ENCODE measurements around the gene RNU5D-1.

The RNU5D-1 gene

DNA sequence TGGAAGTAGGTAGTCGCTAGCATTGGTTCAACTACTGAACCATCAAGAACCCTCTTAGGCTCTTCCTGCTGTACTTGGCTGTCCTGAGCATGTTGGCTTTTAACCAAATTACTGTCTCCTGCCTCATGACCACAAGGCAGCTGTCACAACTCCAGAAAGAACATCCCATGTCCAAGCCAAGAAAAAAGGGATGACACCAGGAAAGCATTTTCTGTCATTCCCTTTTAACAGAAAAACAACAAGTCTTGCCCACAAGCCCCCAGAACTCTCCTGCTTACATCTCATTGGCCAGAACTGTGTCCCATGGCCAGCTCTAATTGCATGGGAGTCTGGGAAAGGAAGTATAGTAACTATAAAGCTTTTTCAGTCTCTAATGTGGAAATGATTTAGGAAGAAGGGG is 2.4 kb upstream of the RNU5D-1 start:
- DNase-seq (ENCODE audit: low spot score), result no peak

DNA sequence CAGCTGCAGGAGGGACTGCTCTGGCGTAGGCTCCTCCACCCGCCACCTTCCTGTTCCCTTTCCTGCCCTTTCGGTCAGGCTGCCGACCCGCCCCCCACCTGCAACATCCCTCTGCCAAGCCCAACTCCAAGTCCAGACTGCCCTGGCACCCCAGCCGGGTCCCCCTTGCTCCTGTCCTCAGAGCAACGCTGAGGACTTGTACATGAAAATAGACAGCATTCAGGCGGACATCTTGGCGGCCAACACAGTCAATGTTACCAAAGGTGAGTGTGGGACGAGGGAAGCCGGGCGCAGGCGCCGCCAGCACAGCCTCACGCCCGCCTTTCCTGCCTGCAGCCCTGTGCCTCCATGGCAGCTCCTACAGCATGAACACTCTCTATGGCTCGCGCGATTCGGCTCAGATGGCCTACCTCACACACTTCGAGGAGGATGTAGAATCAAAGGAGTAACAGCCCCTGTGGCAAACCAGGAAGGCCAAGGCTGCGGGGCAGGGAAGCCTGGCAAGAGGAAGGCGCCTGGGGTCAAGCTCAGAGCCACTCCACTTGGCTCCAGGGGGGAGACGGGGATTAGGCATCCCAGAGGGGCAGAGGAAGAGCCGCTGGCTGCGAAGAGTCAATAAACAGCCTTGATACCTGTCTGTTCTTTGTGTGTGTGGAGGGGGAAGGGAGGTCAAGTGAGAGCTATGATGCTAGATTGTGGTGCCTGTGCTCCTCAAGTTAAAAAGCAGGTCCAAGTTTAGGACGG is 5.8 kb downstream of the RNU5D-1 start:
- DNase-seq (ENCODE audit: low spot score), result no peak

DNA sequence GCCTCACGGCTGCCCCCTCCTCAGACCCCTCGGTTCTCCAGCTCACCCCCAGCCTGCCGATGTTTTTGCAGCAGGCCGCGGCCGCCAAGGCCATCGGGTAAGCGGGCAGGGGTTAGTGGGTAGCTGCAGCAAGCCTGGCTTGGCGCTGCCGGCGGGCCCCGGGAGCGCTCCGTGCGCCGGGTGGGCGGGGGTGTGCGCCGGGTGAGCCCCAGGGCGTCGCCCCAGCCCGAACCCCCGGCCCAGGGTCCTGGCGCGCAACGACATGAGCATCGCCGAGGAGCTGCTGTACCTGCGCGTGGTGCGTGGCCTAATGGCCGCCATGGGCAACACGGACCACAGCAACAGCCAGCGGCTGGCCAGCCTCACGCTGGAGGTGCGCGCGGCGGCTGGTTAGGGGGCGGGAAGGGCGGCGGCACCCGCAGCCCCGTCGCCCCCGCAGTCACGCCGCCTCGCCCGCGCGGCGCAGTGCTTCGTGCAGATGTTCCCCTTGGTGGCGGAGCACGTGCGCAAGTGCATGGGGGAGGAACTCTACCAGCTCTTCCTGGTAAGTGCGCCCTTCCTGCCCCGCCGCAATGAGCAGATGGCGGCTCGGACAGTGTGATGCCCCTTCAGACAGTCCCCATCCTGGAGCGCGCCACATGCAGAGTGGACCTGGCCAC is 6.5 kb downstream of the RNU5D-1 start:
- DNase-seq (ENCODE audit: low spot score), result no peak

- DNase-seq (ENCODE audit: low spot score), result no peak
Measured at GRCh38 chr1:44723496-44724295, 7.3 kb downstream of the RNU5D-1 start.

- no peak for DNase-seq (ENCODE audit: low spot score)
Measured at GRCh38 chr1:44723064-44723463, 7.9 kb downstream of the RNU5D-1 start.

GRCh38 chr1:44721485-44722361 is 9.2 kb downstream of the RNU5D-1 start:
- DNase-seq (ENCODE audit: low spot score), result peak; percentile 97

GRCh38 chr1:44720281-44720680 is 10.7 kb downstream of the RNU5D-1 start:
- DNase-seq (ENCODE audit: low spot score), result no peak

DNA sequence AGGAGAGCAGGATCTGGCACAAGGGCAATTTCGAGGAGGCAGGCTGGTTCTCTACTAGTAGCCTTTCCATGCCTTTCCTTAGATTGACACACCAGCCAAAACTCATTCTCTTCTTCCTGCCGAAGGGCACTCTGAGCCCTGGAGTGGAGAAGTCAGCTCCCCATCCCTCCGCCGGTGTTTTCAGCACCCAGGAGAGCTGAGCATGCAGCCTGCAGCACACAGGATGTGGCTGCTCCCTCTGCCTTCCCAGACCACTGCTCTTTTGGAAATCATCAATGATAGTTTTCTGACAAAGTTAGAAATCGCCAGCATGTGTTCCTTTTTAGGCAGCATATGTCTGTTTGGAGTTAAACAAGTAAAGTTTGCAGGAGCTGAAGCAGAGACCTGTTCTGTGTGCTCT is 11.7 kb downstream of the RNU5D-1 start:
- no peak for DNase-seq (ENCODE audit: low spot score)

- DNase-seq (ENCODE audit: low spot score), result no peak
Measured at GRCh38 chr1:44718091-44718490, 12.9 kb downstream of the RNU5D-1 start.

- DNase-seq (ENCODE audit: low spot score), result no peak
Measured at GRCh38 chr1:44717653-44718052, 13.3 kb downstream of the RNU5D-1 start.

DNA sequence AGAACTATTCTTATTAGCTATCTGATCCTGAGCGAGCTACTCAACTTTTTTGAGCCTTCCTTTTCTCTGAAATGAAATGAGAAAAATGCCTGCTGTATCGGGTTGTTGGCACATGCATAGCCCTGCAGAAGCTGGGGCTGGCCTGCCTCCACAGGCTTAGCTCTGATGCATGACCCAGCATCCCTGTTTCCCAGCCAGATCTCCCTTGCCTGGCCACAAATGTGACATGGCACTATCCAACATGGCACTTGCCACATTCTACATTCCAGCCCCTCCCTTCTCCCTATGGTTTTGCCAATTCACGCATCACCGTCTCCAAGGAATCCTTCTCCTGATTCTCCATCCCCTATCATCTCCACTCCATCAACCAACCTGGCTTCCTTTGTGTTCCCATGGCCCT is 13.8 kb downstream of the RNU5D-1 start:
- DNase-seq (ENCODE audit: low spot score), result no peak

- peak; percentile 73 for DNase-seq (ENCODE audit: low spot score)
Measured at GRCh38 chr1:44714944-44715571, 15.9 kb downstream of the RNU5D-1 start.

- no peak for DNase-seq (ENCODE audit: low spot score)
Measured at GRCh38 chr1:44714532-44714931, 16.4 kb downstream of the RNU5D-1 start.

DNA sequence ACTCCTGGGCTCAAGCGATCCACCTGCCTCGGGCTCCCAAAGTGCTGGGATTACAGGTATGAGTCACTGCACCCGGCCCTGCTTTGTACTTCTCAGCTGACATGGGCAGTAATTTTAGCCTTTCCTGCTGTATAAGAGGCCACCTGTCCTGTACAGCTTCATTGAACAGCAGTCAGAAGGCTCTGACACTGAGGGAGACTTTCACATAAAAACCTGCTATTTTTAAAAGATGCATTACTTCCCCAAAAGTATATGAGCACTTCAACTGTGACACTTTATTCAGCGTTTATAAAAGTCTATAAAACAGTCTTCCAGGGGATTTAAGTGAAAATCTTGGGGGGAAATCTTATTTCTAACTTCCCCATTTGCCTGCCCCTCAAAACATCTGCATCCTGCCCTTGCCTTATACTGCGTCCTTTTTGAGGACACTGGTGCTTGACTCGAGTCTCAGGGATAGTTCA is 17.6 kb downstream of the RNU5D-1 start:
- DNase-seq (ENCODE audit: low spot score), result no peak

GRCh38 chr1:44707959-44708831 is 22.8 kb downstream of the RNU5D-1 start:
- no peak for DNase-seq (ENCODE audit: low spot score)

DNA sequence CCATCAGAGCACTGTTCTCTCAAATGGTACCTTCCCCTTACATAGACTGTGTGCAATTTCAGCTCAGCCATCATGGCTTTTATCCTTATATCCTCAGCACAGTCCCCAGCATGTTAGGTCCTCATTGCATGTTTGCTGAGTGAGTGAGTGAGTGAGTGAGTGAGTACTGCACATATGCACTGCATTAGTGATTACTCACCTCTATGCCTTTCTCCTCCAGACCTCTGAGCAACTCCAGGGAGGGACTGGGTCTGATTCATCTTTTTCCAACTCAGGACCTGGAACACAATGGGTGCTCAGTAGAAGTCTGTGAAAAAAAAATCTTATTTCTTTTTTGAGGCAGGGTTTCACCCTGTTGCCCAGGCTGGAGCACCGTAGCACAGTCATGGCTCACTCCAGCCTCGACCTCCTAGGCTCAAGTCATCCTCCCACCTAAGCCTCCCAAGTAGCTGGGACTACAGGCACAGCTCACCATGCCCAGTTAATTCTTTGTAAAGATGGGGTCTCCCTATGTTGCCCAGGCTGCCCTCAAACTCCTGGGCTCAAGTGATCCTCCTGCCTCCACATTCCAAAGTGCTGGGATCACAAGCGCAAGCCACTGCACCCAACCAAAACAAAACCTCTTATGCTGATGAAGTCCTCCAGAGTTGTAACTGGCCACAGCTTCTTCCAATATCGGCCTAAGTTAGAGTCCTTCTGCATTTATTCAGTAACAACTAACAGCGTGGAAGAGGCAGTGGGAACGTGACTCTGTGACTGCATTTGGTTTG is 23.7 kb downstream of the RNU5D-1 start:
- no peak for DNase-seq (ENCODE audit: low spot score)

GRCh38 chr1:44705938-44706337 is 25.0 kb downstream of the RNU5D-1 start:
- no peak for DNase-seq (ENCODE audit: low spot score)

GRCh38 chr1:44705470-44705869 is 25.5 kb downstream of the RNU5D-1 start:
- DNase-seq (ENCODE audit: low spot score), result no peak

GRCh38 chr1:44701141-44701573 is 29.8 kb downstream of the RNU5D-1 start:
- no peak for DNase-seq (ENCODE audit: low spot score)

Data from SK-N-DZ (cell line).